Loucy (cell line): ENCODE measurements around the gene LRRC28.

Experiments
- H2AFZ ChIP-seq: fragments of 200-600 bp; sonication (generic); 2 replicates; pipeline ENCODE4 v1.6.0; 2016; ENCODE audit warnings: antibody characterized with exemption, mild to moderate bottlenecking, low read length, moderate library complexity
- H3F3A ChIP-seq: fragments of 200-600 bp; 2 replicates; pipeline ENCODE4 v1.6.0; 2016; ENCODE audit warnings: antibody characterized with exemption, low read depth, mild to moderate bottlenecking
- H3K27me3 ChIP-seq: fragments of 200-600 bp; sonication (generic); 2 replicates; pipeline ENCODE4 v1.6.1; 2014; ENCODE audit warnings: low read length, mild to moderate bottlenecking; ENCODE audit not compliant: insufficient read depth, poor library complexity, severe bottlenecking
- H3K36me3 ChIP-seq: fragments of 200-600 bp; sonication (generic); 2 replicates; pipeline ENCODE4 v1.6.1; 2016; ENCODE audit warnings: low read length; ENCODE audit not compliant: insufficient read depth
- H3K4me1 ChIP-seq: fragments of 200-600 bp; sonication (generic); 2 replicates; pipeline ENCODE4 v1.5.1; 2014; ENCODE audit warnings: low read length, mild to moderate bottlenecking; ENCODE audit not compliant: insufficient read depth, poor library complexity, severe bottlenecking
- H3K4me2 ChIP-seq: fragments of 200-600 bp; sonication (generic); 2 replicates; pipeline ENCODE4 v1.6.0; 2014; ENCODE audit warnings: antibody characterized with exemption, low read length, low read depth, mild to moderate bottlenecking; ENCODE audit not compliant: poor library complexity, severe bottlenecking
- H3K4me3 ChIP-seq: fragments of 200-600 bp; sonication (generic); 2 replicates; pipeline ENCODE4 v1.5.1; 2014; ENCODE audit warnings: low read length, mild to moderate bottlenecking, mixed read lengths; ENCODE audit not compliant: poor library complexity, severe bottlenecking
- H3K79me2 ChIP-seq: fragments of 200-600 bp; sonication (generic); 2 replicates; pipeline ENCODE4 v1.6.1; 2014; ENCODE audit warnings: low read length; ENCODE audit not compliant: insufficient read depth
- H3K9ac ChIP-seq: fragments of 200-600 bp; sonication (generic); 2 replicates; pipeline ENCODE4 v1.6.0; 2014; ENCODE audit warnings: mild to moderate bottlenecking, low read depth, low read length, moderate library complexity; ENCODE audit not compliant: poor library complexity, severe bottlenecking
- H3K9me2 ChIP-seq: fragments of 200-600 bp; sonication (generic); replicated peaks from 2 replicates; pipeline ENCODE4 v1.6.1; 2016; ENCODE audit warnings: low read depth, low read length, mixed read lengths
- H3K9me3 ChIP-seq: fragments of 200-600 bp; sonication (generic); 2 replicates; pipeline ENCODE4 v1.6.1; 2014; ENCODE audit warnings: mild to moderate bottlenecking, antibody characterized with exemption, low read length, low read depth; ENCODE audit not compliant: insufficient read depth
- H4K20me1 ChIP-seq: fragments of 200-600 bp; sonication (generic); 2 replicates; pipeline ENCODE4 v1.6.0; 2014; ENCODE audit warnings: antibody characterized with exemption, low read length, mild to moderate bottlenecking; ENCODE audit not compliant: insufficient read depth, poor library complexity, severe bottlenecking
- EZH2phosphoT487 ChIP-seq: fragments of 200-600 bp; IDR thresholded peaks from 2 replicates; pipeline ENCODE4 v1.6.1; 2018; ENCODE audit warnings: antibody characterized with exemption, mild to moderate bottlenecking, moderate library complexity, borderline replicate concordance
- TF ChIP-seq, protein P1 (sequence below): fragments of 200-600 bp; sonication (generic); conservative IDR thresholded peaks from 2 replicates; pipeline ENCODE4 v1.5.1; 2014; ENCODE audit warnings: mild to moderate bottlenecking, antibody characterized with exemption, low read length

Gene LRRC28

DNA sequence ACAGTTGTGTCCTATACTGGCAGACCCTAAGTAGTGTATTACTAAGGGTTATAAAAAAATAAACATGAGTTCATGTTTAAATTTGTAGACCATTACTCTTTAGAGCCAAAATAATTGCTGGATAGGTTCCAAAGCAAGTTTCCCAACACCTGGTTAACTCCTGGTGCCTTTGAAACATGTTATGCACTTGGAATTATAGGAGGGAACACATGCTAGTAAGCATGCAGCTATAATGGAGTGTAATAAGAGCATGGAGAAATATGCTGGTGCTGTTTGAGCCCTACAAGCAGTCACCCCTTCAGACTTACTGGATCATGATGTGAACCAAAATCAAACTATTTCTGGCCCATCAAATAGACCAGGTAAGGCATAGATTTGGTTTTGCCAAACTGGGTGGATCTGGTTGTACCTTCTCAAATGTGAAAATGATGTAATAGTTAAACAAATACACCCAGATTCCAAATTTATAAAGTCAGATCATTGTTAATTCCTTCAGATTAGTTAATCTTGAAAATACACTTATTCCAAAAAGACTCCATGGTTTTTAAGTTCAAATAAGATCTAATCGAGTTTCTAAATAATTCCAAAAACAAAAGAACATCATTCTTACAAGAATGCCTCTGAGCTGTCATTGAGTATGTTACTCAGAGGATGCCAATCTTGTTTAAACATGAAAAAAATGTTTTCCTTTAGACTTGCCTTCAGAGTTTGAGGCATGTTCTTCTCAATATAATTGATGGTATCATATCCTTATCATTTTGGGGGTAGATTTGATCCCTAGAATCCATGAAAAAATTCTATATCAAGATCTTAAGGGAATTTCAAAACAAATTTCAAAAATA is 69.3 kb downstream of the LRRC28 start:
- H3K27me3 ChIP-seq = no peaks in the 10 kb centered on the region
- no peak overlapping the region for H3K4me2 ChIP-seq
- no peaks in the 10 kb centered on the region for H3K36me3 ChIP-seq
- TF ChIP-seq, protein P1, sequence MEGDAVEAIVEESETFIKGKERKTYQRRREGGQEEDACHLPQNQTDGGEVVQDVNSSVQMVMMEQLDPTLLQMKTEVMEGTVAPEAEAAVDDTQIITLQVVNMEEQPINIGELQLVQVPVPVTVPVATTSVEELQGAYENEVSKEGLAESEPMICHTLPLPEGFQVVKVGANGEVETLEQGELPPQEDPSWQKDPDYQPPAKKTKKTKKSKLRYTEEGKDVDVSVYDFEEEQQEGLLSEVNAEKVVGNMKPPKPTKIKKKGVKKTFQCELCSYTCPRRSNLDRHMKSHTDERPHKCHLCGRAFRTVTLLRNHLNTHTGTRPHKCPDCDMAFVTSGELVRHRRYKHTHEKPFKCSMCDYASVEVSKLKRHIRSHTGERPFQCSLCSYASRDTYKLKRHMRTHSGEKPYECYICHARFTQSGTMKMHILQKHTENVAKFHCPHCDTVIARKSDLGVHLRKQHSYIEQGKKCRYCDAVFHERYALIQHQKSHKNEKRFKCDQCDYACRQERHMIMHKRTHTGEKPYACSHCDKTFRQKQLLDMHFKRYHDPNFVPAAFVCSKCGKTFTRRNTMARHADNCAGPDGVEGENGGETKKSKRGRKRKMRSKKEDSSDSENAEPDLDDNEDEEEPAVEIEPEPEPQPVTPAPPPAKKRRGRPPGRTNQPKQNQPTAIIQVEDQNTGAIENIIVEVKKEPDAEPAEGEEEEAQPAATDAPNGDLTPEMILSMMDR = no peak
- TF ChIP-seq EZH2phosphoT487 = no peak
- H2AFZ ChIP-seq = no peak overlapping the region
- no peaks in the 10 kb centered on the region for H3K9me2 ChIP-seq
- H4K20me1 ChIP-seq = no peaks in the 10 kb centered on the region
- no peaks in the 10 kb centered on the region for H3K79me2 ChIP-seq
- H3K9me3 ChIP-seq = no peaks in the 10 kb centered on the region
- H3F3A ChIP-seq = no peaks in the 10 kb centered on the region
- H3K4me1 ChIP-seq = no peaks in the 10 kb centered on the region
- no peak overlapping the region for H3K4me3 ChIP-seq
- H3K9ac ChIP-seq = no peak overlapping the region

- H3K79me2 ChIP-seq = no peaks in the 10 kb centered on the region
- no peaks in the 10 kb centered on the region for H4K20me1 ChIP-seq
- no peaks in the 10 kb centered on the region for H3K36me3 ChIP-seq
- H3K4me3 ChIP-seq = no peak overlapping the region
- no peak overlapping the region for H3K4me2 ChIP-seq
- no peaks in the 10 kb centered on the region for H3F3A ChIP-seq
- TF ChIP-seq, protein P1 = no peak
- no peak for TF ChIP-seq EZH2phosphoT487
- no peaks in the 10 kb centered on the region for H3K27me3 ChIP-seq
- no peaks in the 10 kb centered on the region for H3K4me1 ChIP-seq
- H2AFZ ChIP-seq = no peak overlapping the region
- H3K9ac ChIP-seq = no peak overlapping the region
- H3K9me2 ChIP-seq = no peaks in the 10 kb centered on the region
- no peaks in the 10 kb centered on the region for H3K9me3 ChIP-seq
Observed at GRCh38 chr15:99321468-99321867, 70.2 kb downstream of the LRRC28 start.

DNA sequence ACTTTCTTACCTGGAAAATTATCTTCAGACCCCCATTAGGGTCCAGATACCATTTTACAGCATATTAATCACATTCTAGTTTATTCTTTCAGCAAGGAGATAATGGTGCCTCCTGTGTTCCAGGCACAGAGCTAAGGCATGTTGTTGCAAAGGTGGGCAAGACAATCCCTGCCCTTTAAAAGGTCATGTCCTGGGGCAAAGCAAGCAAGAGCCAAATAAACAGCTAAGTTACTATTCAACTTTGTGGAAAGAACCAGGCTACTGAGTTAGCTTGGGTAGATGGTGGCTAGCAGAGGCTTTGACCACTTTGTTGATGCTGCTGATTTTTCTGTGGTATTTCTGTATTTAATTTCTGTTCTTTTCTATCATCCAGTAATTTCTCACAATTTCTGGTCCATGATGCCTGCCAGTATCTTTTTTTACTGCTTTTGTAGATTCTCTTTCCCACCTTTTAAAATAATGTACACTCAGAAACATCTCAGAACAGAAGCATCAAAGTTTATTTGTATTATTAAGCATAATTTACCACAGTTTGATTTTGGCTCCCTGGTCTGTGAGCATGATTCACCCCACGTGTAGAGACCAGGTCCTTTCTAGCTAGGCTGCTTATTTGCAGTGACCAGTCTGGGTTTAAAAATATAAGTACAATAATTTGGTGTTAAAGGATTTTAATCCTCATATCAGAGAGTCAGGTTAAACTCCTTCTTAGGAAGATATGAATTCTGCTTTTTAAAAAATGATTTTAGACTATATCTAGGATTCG is 71.5 kb downstream of the LRRC28 start:
- no peaks in the 10 kb centered on the region for H3F3A ChIP-seq
- no peaks in the 10 kb centered on the region for H3K79me2 ChIP-seq
- H3K9me3 ChIP-seq = no peaks in the 10 kb centered on the region
- TF ChIP-seq, protein P1 = no peak
- no peak for TF ChIP-seq EZH2phosphoT487
- H3K27me3 ChIP-seq = no peaks in the 10 kb centered on the region
- H3K4me1 ChIP-seq = no peaks in the 10 kb centered on the region
- H3K9ac ChIP-seq = no peak overlapping the region
- no peak overlapping the region for H3K4me3 ChIP-seq
- no peaks in the 10 kb centered on the region for H3K36me3 ChIP-seq
- H2AFZ ChIP-seq = no peak overlapping the region
- H3K4me2 ChIP-seq = no peak overlapping the region
- H4K20me1 ChIP-seq = no peaks in the 10 kb centered on the region
- no peaks in the 10 kb centered on the region for H3K9me2 ChIP-seq
